22Rv1 (cell line): ENCODE measurements around the gene MGME1.

Experiments used
- ZFX ChIP-seq: fragments of 450-650 bp; IDR thresholded peaks from 2 replicates; pipeline ENCODE4 v1.6.1; 2017; ENCODE audit warnings: antibody characterized with exemption, borderline replicate concordance
- TF ChIP-seq, protein P1 (sequence below): fragments of 450-650 bp; IDR thresholded peaks from 2 replicates; pipeline ENCODE4 v1.5.1; 2017; ENCODE audit warnings: mild to moderate bottlenecking

DNA sequence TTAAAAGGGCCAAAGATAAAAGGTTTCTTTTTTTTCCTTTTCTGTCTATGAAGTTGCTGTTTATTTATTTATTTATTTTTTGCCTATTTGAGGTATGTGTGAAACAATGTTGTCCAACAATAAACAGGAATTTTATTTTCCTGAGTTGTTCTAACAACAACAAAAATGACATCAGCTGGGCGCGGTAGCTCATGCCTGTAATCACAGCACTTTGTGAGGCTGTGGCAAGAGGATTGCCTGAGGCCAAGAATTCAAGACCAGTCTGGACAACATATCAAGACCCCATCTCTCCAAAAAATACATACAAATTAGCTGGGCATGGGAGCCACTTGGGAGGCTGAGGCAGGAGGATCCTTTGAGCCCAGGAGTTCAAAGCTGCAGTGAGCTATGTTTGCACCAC lies 44.1 kb downstream of the MGME1 start:
- TF ChIP-seq, protein P1, sequence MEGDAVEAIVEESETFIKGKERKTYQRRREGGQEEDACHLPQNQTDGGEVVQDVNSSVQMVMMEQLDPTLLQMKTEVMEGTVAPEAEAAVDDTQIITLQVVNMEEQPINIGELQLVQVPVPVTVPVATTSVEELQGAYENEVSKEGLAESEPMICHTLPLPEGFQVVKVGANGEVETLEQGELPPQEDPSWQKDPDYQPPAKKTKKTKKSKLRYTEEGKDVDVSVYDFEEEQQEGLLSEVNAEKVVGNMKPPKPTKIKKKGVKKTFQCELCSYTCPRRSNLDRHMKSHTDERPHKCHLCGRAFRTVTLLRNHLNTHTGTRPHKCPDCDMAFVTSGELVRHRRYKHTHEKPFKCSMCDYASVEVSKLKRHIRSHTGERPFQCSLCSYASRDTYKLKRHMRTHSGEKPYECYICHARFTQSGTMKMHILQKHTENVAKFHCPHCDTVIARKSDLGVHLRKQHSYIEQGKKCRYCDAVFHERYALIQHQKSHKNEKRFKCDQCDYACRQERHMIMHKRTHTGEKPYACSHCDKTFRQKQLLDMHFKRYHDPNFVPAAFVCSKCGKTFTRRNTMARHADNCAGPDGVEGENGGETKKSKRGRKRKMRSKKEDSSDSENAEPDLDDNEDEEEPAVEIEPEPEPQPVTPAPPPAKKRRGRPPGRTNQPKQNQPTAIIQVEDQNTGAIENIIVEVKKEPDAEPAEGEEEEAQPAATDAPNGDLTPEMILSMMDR: no peak
- TF ChIP-seq ZFX: no peak
